ENCODE results near the gene MAMLD1. TPM values are rescaled to one million over a fixed set of nuclear protein-coding genes. Genes with fewer than 3 reads are reported as not detected.

Gene MAMLD1
- total and polyA plus RNA-seq, 11 donors: 1.2 to 3.0 (median 1.4) TPM

GRCh38 chrX:150464001-150464400, 100.9 kb downstream of the MAMLD1 start:
- no peak overlapping the region for H3K4me3 ChIP-seq
- no peaks in the 10 kb centered on the region for H3K27me3 ChIP-seq
- H3K36me3 ChIP-seq: no peaks in the 10 kb centered on the region
- H3K27ac ChIP-seq: no peak overlapping the region
- TF ChIP-seq, protein P1, sequence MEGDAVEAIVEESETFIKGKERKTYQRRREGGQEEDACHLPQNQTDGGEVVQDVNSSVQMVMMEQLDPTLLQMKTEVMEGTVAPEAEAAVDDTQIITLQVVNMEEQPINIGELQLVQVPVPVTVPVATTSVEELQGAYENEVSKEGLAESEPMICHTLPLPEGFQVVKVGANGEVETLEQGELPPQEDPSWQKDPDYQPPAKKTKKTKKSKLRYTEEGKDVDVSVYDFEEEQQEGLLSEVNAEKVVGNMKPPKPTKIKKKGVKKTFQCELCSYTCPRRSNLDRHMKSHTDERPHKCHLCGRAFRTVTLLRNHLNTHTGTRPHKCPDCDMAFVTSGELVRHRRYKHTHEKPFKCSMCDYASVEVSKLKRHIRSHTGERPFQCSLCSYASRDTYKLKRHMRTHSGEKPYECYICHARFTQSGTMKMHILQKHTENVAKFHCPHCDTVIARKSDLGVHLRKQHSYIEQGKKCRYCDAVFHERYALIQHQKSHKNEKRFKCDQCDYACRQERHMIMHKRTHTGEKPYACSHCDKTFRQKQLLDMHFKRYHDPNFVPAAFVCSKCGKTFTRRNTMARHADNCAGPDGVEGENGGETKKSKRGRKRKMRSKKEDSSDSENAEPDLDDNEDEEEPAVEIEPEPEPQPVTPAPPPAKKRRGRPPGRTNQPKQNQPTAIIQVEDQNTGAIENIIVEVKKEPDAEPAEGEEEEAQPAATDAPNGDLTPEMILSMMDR (IDR thresholded peaks at IDR 0.05): no peak
- no peak for TF ChIP-seq POLR2A (IDR thresholded peaks at IDR 0.05)
- no peaks in the 10 kb centered on the region for H3K9me3 ChIP-seq
- DNase-seq: no peak
- intact Hi-C loops (cut with DNase I): no loop called here
- H3K4me1 ChIP-seq: no peaks in the 10 kb centered on the region
- no peak for ATAC-seq
- WGBS, 4 donors: 59 to 99% (median 89%) methylated on average over 6 of the region's 6 CpGs

DNA sequence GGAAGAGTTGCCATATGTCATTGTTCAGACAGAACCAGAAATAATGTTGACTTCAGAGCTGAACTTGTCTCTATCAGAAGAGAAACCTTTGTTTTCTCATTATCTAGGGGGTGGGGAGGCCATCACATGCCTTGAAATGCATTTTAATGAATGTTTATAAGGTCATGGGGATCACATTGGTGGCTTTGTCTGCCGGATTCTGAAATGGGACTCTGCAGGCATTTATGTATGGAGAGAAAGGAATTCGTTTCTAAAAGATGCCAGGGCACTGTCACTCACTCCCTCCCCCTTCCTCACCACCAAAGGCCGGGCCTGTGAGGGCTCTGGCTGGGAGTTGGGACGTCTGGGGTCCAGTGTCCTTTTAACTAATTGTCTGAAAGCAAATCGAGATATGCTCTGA, 102.2 kb downstream of the MAMLD1 start:
- peak overlapping the region in 1 of 12 donors; percentile 53 for H3K27ac ChIP-seq
- H3K36me3 ChIP-seq: no peaks in the 10 kb centered on the region

DNA sequence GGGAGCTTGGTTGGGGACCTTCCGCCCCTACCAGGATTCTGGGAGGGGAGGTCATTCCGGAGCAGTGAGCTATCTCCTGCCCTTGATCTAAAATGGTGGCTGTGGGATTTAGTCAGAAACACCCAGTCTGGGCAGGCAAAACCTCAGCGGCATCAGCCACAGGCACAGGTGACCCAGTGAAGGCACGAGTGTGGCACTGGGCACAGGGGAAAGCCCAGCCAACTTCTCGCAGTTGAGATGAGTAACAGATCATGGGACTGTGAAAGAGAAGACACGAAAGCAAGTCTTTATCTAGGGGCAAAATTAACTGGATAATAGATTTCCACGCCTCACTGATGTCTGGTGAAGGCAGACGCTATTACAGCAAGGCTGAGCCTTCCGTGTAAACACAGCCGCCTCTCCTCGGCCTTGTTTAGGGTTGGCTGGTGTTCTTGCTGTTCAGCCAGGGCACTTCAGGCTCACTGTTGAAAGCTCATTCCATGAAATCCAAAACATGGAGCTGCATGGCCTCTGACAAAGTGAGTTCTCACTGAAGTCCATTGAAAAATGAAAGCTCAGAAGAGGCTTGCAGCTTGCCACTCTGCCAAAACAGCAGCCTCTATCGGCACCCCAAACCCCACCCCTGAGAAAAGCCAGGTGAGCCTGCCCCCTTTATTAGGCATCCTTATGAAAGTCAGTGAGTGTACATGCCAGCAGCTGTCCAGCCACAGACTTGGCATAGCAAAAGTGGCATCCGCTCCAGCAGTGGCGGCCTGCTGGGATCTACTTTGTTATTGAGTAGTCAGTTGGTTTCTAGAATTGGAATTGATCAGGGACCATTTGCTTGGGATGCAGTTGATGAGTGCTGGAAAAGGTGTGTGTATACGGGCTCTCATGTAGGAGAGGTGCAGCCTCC, 103.0 kb downstream of the MAMLD1 start:
- Histone ChIP-seq H3K4me3 (no peak overlapping the region), H3K36me3 (no peaks in the 10 kb centered on the region), H3K27ac (peak overlapping the region in 2 of 12 donors; percentile 42 to 53), H3K9me3 (no peaks in the 10 kb centered on the region), H3K4me1 (no peaks in the 10 kb centered on the region), H3K27me3 (no peaks in the 10 kb centered on the region)
- DNase-seq: no peak
- WGBS, 4 donors: 58 to 74% (median 64%) methylated on average over 15 of the region's 15 CpGs
- intact Hi-C loops (cut with DNase I): no loop called here
- TF ChIP-seq, protein P1 (IDR thresholded peaks at IDR 0.05): no peak
- TF ChIP-seq POLR2A (IDR thresholded peaks at IDR 0.05): no peak
- peak in 2 of 4 donors; percentile 32 to 77 for ATAC-seq

More for the DNA sequence above, 102.2 kb downstream of the MAMLD1 start:
- no peaks in the 10 kb centered on the region for H3K4me1 ChIP-seq
- no peaks in the 10 kb centered on the region for H3K9me3 ChIP-seq
- no peak overlapping the region for H3K4me3 ChIP-seq
- WGBS, 4 donors: 55 to 73% (median 65%) methylated on average over 5 of the region's 5 CpGs
- intact Hi-C loops (cut with DNase I): no loop called here
- no peak for TF ChIP-seq POLR2A (IDR thresholded peaks at IDR 0.05)
- TF ChIP-seq, protein P1 (IDR thresholded peaks at IDR 0.05): no peak
- H3K27me3 ChIP-seq: no peaks in the 10 kb centered on the region
- DNase-seq (no peak), ATAC-seq (no peak)

DNA sequence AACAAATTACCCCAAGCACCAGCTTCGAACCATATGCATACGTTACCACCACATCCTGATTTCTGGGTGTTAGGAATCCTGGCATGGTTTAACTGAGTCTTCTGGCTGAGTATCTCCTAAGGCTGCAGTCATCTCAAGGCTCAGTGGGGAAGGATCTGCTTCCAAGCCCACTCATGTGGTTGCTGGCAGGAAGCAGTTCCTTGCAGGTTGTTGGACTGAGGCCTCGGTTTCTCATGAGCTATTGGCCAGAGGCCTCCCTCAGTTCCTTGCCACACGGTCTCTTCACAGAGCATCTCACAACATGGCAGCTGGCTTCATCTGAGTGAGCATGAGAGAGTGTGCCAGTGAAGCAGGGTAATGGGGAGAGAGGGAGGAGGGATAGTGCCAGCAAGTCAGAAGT, 109.2 kb downstream of the MAMLD1 start:
- peaks cover 0 to under 1% (median 0%) of the 10 kb centered on the region in 9 donors for H3K27me3 ChIP-seq
- H3K9me3 ChIP-seq: no peaks in the 10 kb centered on the region
- peaks cover 0 to under 1% (median 0%) of the 10 kb centered on the region in 12 donors for H3K4me1 ChIP-seq
- intact Hi-C loops (cut with DNase I): loop anchor here in 3 of 10 donors (10.0 kb wide), 3 partner anchors 98 to 268 kb away; partner anchors contain the start of gene MAMLD1 (in 1 of the 3)
- H3K36me3 ChIP-seq: no peaks in the 10 kb centered on the region
- no peak overlapping the region for H3K4me3 ChIP-seq
- ATAC-seq (no peak), DNase-seq (no peak)
- TF ChIP-seq POLR2A (IDR thresholded peaks at IDR 0.05): no peak
- TF ChIP-seq, protein P1 (IDR thresholded peaks at IDR 0.05): no peak
- 77 to 96% (median 89%) methylated on average over 4 of the region's 4 CpGs for WGBS, 4 donors
- H3K27ac ChIP-seq: no peak overlapping the region
